Hematopoietic multipotent progenitor cell treated with erythropoietin and hydrocortisone succinate and interleukin-3 and kit ligand, for 17 days (in vitro differentiated cells): ENCODE results near the gene SLC51B.
"Not testable (repeated sequence)": the region's sequence is repeated elsewhere in the genome, so short reads cannot be mapped to it uniquely, and the experiment has no call there.

Experiments
- DNase-seq: peaks from one replicate; pipeline ENCODE4 v3.0.0-alpha.2; 2015; ENCODE audit warnings: low spot score

The SLC51B gene

DNA sequence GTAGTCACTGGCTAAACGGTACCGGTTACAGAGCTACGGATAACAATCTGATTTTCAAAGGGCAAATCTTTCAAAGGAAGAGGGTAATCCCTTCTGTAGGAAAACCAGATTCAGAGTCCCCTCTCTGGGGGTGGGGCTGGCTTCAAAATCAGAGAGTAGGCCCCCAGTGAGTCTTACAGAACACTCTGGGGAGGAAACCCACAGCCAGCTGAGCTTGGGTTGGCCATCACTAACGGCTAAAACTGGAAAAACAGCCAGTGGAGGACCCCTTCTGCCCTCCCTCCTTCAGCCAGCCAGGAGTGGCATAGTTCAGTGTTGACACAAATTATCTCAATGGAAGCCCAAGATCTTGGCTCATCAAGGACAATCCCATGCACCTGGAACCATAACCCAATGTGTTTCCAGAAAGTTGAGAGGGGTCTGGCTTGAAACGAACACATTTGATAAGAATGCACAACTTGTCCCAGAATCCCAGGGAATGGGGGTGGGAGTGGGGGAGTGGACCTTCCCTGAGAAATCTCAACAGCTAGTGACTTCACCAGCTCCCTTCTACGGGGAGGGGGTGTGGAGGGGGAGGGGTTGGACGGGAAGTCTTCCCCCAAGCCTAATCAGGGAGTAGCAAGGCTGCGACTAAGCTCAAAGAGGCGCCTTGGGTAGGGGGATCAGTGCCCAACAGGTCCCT, 21.6 kb downstream of the SLC51B start:
- DNase-seq = no peak

GRCh38 chr15:65067317-65067644, 22.1 kb downstream of the SLC51B start:
- no peak for DNase-seq

DNA sequence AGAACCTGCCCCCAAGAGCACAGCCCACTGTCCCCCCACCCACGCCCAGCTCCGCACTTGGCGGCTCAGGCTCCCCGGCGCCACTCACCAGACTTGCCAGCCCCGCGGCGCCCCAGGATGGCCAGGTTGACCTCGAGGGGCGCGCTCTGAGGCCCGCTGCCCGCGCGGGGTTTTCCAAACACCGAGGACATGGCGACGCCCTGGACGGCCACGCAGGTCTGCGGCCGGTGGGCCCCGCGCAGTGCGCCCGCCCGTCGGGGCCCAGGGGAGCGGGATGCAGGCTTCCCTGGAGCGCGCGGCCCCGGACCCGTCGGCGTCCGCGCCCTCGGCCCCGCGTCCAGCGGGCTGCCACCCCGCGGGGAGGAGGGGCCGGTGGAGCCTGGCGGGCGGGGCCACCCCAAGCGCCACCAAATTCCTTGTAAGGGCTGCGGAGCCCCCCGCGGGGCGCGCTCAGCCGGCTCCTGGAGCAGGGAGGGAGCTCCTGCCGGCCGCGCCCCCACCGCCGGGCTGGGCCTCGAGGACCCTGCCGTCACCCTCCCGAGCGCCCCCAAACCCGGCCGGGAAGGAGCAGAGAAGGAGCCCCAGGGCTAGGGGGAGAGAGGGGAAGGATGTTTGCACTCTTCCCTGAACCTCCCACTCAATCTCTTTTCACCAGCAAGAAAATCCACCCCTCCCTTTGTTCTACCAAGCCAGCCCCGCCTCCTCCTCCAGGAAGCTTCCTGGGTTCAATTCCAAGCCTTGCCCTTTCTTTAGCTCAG, 22.6 kb downstream of the SLC51B start, which contains the start of gene RASL12:
Gene RASL12, minus strand, starts transcription at position 347 of the 758 bp plus-strand sequence. Its CDS starts 156 bp downstream, at position 191.
- DNase-seq = no peak

DNA sequence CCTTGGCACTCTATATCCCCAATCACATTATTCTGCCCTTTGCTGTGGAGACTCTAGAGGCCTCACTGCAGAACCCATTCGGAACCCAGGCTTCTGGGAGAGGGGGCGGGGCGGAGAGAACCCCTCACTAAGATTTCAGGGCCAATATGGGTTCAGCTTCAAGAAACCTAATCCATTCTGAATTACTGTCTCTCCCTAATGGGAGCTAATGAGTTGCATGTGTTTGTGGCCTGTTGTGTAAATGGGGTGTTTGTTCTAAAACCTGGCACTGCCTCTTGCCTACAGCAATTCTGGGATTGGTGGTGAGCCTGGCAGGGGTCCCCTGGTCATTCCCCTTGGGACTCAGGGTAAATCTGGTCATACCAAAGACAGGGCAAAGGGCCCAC, 23.2 kb downstream of the SLC51B start:
- DNase-seq = no peak

DNA sequence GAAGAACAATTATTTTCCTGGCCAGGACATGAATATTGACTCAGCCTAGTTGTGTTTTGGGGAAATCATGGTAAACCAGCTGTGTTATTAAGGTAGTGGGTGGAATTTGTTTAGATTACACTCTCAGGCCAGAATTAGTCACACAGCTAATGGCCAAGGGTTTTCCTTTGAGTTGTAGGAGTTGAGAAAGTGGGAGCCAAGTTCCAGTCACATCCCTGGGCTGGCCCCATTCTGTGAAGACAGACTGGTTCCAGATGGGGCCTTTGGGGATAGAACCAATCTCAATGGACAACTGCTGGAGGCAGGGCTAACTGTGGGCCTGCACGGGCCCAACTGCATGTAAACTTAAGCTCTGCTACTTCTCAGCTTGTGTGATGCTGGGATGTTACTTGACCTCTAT, 24.0 kb downstream of the SLC51B start:
- DNase-seq = no peak

GRCh38 chr15:65069779-65070546, 24.8 kb downstream of the SLC51B start:
- DNase-seq = no peak

DNA sequence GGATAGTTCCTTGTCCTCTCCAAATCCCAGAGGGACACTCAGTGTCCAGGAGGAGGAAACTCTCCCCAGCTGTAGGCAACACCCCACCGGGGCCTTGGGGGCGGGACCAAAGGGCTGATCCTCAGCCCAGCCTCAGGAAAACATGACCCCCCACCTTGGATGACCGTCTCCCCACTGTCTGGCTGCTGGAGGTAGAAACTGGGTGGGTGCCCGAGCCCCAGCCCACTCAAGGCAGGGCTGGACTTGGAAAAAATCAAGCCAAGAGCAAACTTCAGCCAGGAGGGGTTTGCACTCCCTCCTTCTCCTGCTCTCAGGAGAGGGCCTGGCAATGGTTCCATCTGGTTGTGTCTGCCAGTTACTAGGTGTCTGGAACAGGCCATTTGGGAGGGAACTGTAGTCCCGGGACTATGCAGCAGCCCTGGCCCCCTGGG, 26.2 kb downstream of the SLC51B start:
- no peak for DNase-seq

GRCh38 chr15:65072027-65072426, 26.8 kb downstream of the SLC51B start:
- no peak for DNase-seq

GRCh38 chr15:65072617-65073016, 27.4 kb downstream of the SLC51B start:
- DNase-seq = no peak

- not testable (repeated sequence) for DNase-seq
These were observed 29.8 kb downstream of the SLC51B start for GRCh38 chr15:65074946-65075345.

DNA sequence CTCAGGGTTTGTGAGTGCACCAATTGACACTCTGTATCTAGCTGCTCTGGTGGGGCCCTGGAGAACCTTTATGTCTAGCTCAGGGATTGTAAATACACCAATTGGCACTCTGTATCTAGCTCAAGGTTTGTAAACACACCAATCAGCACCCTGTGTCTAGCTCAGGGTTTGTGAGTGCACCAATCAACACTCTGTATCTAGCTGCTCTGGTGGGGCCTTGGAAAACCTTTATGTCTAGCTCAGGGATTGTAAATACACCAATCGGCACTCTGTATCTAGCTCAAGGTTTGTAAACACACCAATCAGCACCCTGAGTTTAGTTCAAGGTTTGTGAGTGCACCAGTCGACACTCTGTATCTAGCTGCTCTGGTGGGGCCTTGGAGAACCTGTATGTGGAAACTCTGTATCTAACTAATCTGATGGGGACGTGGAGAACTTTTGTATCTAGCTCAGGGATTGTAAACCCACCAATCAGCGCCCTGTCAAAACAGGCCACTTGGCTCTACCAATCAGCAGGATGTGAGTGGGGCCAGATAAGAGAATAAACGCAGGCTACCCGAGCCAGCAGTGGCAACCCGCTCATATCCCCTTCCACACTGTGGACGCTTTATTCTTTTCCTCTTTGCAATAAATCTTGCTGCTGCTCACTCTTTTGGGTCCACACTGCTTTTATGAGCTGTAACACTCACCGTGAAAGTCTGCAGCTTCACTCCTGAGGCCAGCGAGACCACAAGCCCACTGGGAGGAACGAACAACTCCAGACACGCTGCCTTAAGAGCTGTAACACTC, 30.6 kb downstream of the SLC51B start:
- DNase-seq = not testable (repeated sequence)

- no peak for DNase-seq
These were observed 31.5 kb downstream of the SLC51B start, which contains the start of gene KBTBD13 for GRCh38 chr15:65076486-65077290. Gene KBTBD13, plus strand, starts transcription at chr15:65076746. Its CDS starts 70 bp downstream, at chr15:65076816.

- no peak for DNase-seq
These were observed 32.2 kb downstream of the SLC51B start for GRCh38 chr15:65077291-65077980.

- no peak for DNase-seq
These were observed 32.8 kb downstream of the SLC51B start for GRCh38 chr15:65077981-65078352.

- DNase-seq = no peak
These were observed 34.4 kb downstream of the SLC51B start for GRCh38 chr15:65079580-65079979.

DNA sequence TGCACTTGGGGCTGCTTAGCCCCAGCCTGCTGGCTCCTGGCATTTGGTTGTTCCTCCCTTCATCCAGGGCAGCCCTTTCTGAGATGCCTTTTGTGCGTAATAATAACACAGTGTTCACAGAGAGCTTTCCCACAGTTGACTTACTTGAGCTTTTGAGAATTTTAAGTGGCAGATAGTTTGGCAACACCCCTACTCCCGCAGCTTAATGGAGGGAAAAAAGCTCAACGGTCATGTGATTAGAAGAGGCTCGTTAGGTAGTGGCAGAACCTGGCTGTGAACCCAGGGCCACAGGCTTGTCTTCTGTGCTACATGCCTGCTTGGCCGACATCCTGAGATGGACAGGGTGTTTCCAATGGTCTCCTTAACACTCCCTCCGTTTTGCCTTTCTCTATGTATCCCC, 36.1 kb downstream of the SLC51B start:
- DNase-seq = no peak

DNA sequence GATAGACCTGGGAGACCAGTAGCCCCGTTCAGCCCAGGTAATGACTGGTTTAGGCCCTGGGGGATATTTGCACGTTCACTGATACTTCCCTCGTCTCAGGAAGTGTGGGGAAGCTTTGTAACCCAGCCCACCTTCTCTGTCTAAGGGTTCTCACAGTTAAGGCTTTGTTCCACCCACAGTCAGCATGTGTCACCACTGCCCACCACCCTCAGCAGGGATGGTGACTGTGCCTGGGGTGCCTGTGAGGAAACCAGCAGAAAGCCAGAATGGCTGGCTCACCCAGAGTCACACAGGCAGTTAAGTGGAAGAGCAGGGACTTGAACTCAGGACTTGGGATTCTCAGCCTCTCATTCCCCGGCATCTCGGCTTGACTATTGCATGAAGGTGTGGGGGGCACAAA, 36.6 kb downstream of the SLC51B start:
- DNase-seq = no peak

- no peak for DNase-seq
These were observed 37.2 kb downstream of the SLC51B start for GRCh38 chr15:65082303-65082953.

DNA sequence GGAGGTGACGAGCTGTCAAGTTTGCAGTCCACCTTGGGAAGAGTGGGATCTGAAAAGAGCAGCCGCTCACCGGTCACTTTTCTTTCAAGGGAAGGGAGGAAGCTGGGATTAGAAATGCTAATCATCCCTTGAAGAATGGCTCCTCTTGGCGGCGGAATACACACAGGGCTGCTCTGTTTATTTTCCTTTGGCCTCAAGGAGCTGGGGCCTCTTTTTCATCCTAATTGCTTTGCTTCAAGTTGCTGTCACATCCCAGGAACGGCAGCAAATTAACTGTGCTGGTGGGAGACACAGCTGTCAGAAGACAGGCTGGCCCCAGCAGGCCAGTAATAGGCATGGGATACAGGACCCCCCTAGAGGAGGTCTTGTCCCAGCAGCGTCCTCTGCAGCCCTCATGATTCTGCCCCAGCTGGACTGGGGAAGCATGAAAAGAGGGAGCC, 38.1 kb downstream of the SLC51B start:
- DNase-seq = no peak
